ENCODE data around the gene AIMP1.
"Not testable (repeated sequence)": the region's sequence is repeated elsewhere in the genome, so short reads cannot be mapped to it uniquely, and the experiment has no call there.

AIMP1 gene

DNA sequence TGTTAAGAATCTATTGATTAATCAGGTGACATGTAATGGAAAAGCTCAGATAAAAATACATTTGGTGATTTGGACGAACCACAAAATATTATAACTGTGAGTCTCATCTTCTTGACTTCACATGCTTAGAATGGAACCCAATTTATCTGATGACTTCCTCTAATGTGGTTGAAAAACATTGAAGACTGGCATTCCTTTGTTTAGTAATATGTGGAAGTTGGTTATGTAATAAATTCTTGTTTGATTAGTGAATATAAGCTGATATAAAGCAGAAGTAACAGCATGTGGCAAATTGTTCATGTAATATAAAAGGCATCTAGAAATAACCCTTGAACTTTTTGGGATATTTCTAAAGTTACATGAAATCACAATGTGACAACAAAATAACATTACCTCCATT lies 42.5 kb downstream of the AIMP1 start:
- DNase-seq = no peak

DNA sequence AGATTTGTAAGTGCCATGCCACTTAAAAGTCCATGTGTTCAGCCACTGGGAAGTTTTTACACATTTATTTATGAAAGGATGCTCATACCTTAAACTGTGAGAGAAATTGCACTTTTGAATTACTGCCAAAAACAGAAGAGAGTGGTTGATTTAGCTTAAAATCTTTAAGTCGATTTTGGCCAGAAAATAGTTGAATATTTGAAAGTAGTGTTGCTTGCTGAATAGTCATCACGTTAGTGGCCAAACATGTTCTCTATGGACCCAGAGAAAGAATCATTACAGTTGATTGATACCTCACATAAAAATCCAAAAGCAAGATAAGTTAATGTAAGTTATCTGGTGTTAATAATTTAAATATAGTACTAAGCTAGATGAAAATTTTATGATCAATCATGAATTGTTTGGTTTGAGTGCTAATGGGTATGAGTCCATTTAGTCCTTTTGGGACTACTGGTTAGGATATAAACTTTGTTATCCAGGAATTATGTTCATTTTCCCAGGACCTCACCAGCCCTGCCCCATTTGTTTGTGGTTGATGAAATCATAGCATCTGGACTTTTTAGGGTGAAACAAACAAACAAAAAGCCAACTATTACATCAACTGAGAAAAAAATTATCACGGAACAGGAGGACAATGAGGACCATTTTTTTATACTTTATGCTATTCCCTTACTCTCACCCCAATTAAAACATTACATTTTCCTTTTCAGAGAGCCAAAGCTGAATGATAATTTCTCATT lies 45.9 kb downstream of the AIMP1 start:
- no peak for DNase-seq

DNA sequence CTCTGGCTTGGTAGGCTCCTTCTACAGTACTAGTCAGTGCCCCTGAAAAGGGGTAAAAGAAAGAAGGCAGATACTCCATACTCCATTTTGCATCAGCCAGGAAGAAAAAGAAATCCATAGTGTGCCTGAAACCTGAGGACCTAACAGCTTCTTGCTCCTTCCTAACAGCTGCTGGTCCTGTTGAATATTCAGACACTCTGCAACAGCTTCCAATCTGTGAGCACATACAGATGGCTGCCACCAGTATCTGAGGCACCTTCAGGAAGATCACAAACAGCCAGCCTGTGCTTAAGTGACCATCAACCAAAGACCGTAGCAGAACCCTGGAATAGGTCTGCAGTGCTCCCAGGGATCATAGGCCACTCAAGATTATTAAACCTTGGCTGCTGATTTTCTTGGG lies 47.9 kb downstream of the AIMP1 start:
- no peak for DNase-seq

DNA sequence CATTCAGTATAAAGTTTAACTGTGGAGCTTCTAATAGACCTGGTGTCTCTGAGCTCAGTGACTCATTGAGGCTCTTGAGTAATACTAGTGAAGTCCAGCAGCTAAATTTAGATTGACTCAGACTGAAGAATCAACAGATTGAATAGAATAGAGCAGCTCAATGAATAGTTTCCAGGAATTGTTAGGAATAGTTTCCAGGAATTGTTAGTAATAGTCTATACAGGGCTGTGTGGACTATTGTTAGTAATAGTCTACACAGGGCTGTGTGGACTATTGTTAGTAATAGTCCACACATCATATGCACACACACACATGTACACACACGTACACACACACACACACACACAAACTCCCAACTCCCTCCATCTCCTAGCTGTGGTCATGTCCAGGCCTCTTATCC lies 49.3 kb downstream of the AIMP1 start:
- no peak for DNase-seq

DNA sequence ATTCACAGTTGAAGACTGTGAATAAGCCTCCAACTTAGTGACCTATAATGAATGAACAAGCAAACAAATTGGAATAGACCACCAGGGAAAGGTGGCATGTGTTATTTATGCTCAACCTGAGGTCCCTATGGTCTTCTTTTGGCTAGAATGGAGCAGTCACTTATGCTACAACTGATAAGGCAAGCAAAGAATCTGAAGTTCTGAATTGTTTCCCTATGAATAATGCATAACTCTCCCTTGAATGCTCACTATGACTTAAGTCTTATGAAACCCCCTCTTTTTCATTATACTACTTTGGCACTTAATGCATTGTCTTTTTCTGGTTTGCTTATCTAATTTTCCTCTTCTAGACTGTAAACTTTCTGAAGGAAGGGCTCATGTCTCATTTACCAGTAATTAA lies 49.7 kb downstream of the AIMP1 start:
- no peak for DNase-seq

DNA sequence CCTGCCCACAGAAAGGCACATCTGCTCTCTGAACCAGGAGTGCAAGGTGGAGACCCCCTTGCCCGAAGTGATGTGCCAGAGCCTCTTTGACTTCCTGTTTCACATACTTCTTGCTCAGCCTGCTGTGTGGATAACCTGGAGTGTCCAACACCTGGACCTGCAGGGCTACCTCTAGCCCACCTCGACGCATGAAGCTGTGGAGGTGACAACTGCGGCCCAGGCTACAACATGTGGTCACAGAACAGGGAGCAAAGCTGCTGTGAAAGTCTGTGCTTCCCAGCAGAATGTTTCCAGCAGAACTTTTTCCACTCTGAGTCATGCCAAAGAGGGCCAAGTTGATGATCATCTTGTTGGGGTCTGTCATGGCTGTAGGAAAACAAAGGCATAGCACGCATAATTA lies 50.7 kb downstream of the AIMP1 start:
- DNase-seq = no peak

DNA sequence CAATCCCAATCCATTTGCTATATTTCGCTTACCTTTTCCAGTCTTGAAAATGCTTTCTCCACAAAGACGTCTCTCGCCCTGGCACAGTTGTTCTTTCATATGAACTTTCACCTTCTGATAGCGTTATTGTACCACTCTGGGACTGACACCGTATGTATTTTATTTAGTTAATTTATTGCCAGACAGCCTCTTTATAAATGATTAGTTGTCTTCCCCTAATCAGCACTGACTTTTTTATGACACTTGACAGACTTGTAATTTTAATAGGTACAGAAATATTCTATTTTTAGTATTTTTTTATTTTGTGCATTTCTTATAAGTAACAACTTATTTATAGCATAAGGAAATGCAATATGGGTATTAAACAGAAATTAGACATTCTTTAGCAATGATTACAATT lies 52.3 kb downstream of the AIMP1 start, which contains the start of gene GIMD1:
GIMD1 (minus strand) TSS at position 101 of the 400 bp plus-strand sequence. CDS start 1,343 bp downstream, outside the sequence.
- no peak for DNase-seq

DNA sequence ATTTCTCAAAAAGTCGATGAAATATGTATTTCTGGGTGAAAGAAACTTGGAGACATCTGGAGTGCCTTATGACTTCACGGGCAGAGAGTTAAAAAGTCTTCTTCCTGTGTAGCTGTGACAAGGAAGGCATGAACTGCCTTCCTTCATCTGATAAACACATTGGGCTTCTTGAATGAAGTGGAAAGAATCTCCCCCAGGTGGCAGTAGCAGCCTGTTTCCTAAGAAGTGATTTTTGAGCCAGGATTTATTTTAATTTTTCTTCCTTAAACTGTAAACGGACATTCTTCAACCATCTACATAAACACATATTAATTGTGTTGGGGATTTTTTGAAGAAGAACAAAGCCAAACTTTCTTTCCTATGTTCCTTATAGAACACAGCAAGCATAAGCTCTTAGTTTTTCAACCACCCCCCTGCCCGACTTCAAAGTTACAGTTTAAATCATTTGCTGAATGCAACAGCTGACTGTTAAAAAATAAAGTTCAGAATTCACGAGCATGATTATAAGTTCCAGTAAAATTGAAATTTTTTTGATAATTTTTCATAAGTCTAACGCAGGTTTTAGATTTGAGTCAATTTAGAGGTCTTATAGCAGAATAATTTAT lies 53.2 kb downstream of the AIMP1 start:
- no peak for DNase-seq

DNA sequence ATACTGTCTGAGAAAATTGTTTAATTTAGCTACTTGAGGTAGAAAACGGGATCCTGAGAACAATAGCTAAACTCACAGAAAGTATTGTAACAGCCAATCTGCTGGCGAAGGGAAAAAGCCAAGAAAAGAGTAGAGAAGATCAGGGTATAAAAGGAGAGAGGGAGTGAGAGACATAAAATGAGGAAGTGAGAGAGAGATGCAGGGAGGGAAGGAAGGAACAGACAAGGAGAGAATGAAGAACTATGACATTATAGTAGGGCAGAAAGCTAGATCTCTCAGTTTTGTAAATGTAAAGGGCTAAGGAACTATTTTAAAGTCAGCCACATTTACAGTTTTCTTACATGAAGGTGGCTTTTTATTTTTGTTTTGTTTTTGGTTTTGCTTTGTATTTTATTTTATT lies 53.9 kb downstream of the AIMP1 start:
- no peak for DNase-seq

DNA sequence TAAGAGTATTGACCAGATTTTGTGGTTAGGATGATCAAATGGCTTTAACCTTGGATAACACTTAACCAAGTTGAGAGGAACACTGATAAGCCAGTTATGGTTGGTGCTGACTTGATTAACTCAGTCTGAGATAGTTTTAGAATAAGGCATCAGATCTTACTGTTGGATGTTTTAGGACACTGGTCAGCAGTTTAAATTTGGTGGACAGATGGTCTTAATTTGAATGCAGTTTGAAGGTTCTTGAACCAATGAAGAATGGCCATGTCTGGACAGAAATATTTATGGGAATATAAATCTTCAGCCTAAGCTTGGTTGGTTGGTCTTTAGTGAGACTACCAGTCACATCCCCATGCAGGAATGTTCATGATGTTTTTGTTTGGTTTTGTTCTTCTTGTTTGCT lies 54.8 kb downstream of the AIMP1 start:
- DNase-seq = no peak

DNA sequence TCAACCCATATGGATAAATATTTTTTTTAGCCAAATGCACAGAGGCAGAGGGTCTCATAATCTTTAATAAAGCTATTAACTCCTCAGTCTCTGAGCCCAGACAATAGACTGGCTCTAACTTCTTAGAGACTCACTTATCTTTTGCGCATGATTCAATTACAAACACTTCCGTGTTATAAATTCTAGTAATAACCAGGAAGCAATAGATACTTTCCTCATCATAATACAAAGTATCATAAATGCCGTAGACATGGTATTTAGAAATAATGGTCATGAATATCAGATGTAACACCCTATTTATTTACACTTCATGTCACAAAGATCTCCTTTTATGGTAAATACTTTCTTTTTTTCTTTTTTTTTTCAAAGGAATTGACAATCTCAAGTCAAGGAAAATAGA lies 56.7 kb downstream of the AIMP1 start:
- no peak for DNase-seq

DNA sequence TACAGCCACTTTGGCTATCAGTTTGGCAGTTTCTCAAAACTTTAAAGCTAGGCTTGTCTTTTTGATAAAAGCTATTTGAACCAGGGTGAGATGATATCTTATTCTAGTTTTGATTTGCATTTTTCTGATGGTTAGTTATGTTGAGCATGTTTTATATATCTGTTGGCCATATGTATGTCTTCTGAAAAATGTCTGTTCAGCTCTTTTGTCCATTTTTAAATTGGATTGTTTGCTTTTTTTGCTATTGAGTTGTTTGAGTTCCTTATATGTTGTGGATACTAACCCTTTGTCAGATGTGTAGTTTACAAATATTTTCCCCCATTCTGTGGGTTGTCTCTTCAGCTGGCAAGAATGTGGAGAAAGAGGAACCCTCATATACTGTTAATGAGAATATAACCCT lies 63.8 kb downstream of the AIMP1 start:
- DNase-seq = no peak

DNA sequence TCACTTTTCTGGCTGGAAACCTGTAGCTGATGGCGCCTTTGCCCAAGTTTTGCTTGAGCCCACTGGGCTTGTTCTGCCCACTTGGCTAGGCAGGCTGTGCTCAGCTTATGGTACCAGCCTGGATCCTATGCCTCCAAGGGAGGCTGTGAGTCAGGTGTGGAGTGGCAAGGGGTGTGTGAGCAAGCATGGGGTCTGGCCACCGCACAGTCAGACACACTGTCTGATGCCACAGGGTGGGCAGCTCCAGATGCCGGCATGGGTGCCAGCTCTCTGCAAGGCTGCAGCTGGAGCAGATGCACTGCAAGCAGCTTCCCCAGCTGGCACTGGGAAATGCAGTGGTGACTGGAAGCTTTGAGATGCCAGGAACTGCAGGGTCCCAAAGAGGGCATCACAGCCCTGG lies 68.5 kb downstream of the AIMP1 start:
- no peak for DNase-seq

DNA sequence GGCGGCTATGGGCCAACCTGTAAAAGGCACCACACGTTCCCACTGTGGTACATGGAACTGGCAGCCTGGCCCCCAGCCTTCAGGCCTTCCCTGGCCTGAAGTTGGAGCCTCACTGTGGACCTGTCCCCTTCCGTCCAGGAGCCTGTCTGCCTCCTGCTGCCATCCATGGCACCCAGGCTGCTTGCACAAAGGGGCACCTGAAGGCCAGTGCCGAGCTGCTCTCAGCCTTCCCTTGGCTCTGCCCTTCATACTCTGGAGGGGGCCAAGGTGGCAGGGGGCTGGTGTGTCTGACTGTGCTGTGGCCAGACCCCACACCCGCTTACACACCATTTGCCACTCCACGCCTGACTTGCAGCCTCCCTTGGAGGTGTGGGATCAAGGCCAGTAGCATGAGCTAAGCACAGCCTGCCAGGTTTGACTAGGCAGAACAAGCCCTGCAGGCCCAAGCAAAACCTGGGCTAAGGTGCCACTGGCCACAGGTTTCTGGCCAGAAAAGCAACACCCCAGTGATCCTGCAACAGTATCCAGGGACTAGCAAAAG lies 69.6 kb downstream of the AIMP1 start:
- no peak for DNase-seq

DNA sequence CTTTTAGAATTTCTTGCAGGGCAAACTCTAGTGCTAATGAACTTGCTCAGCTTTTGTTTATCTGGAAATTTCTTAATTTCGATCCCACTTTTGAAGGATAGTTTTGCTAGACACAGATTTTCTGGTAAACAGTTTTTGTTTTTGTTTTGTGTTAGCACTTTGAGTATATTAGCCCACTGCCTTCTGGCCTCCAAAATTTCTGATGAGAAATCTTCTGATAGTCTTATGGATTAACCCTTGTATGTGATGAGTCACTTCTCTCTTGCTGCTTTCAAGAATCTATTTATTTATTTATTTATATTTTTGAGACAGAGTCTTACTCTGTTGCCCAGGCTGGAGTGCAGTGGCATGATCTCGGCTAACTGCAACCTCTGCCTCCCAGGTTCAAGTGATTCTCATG lies 79.2 kb downstream of the AIMP1 start:
- no peak for DNase-seq

DNA sequence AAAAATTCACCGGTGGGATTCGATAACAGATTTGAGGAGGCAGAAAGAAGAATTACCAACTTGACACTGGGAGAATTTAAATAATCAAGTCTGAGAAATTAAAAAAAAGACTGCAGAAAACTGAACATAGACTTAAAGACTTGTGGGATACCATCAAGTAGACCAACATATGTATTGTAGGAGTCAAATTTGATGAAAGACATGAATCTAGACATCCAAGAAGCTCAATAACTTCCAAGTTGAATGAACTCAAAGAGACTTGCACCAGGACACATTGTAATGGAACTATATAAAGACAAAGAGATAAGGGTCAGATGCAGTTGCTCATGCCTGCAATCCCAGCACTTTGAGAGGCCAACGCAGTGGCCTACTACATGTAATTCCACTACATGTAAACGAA lies 82.5 kb downstream of the AIMP1 start:
- DNase-seq = not testable (repeated sequence)
